ENCODE results near the gene GBP6.

- no peak for TF ChIP-seq CTCF (IDR thresholded peaks at IDR 0.05; ENCODE audit: low read depth, low read length)
- TF ChIP-seq EZH2phosphoT487 (IDR thresholded peaks at IDR 0.05; ENCODE audit: low read depth): no peak
Measured at GRCh38 chr1:89381618-89382017, 17.8 kb downstream of the GBP6 start.

Measured in OCI-LY3 (cell line).